Fibroblast of lung (primary cell): ENCODE results near the gene NTNG1.
"Not testable (repeated sequence)": the region's sequence is repeated elsewhere in the genome, so short reads cannot be mapped to it uniquely, and the experiment has no call there.

ENCODE experiments used
- EZH2 ChIP-seq: IDR thresholded peaks from 2 replicates; pipeline ENCODE4 v1.5.1; 2012; ENCODE audit warnings: low read length, control low read depth, mild to moderate bottlenecking; ENCODE audit errors: missing control alignments
- TF ChIP-seq, protein P1 (sequence below), 2 donors: IDR thresholded peaks in 1 of 2; conservative IDR thresholded peaks in 1 of 2; 1 replicate in 1 of 2; 2 replicates in 1 of 2; pipeline ENCODE4 v1.5.1; 2011 to 2012; ENCODE audit warnings: low read length in 2 of 2, control low read depth in 1 of 2, inconsistent platforms in 1 of 2, low read depth in 1 of 2, mild to moderate bottlenecking in 1 of 2

DNA sequence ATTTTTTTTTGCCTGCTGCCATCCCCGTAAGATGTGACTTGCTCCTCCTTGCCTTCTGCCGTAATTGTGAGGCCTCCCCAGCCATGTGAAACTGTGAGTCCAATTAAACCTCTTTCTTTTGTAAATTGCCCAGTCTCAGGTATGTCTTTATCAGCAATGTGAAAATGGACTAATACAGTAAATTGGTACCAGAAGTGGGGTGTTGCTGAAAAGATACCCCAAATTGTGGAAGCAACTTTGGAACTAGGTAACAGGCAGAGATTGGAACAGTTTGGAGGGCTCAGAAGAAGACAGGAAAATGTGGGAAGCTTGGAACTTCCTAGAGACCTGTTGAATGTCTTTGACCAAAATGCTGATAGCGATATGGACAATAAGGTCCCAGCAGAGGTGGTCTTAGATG, 95.9 kb downstream of the NTNG1 start:
- TF ChIP-seq, protein P1, sequence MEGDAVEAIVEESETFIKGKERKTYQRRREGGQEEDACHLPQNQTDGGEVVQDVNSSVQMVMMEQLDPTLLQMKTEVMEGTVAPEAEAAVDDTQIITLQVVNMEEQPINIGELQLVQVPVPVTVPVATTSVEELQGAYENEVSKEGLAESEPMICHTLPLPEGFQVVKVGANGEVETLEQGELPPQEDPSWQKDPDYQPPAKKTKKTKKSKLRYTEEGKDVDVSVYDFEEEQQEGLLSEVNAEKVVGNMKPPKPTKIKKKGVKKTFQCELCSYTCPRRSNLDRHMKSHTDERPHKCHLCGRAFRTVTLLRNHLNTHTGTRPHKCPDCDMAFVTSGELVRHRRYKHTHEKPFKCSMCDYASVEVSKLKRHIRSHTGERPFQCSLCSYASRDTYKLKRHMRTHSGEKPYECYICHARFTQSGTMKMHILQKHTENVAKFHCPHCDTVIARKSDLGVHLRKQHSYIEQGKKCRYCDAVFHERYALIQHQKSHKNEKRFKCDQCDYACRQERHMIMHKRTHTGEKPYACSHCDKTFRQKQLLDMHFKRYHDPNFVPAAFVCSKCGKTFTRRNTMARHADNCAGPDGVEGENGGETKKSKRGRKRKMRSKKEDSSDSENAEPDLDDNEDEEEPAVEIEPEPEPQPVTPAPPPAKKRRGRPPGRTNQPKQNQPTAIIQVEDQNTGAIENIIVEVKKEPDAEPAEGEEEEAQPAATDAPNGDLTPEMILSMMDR (conservative IDR thresholded peaks at IDR 0.05 in 1 of 2, IDR thresholded peaks at IDR 0.05 in 1 of 2; ENCODE audit: low read depth in 1 of 2, low read length in 2 of 2): not testable (repeated sequence)
- TF ChIP-seq EZH2: not testable (repeated sequence)
